Esophagus mucosa (tissue), 1 donor: Measurements from ENCODE around the gene SDK1. TPM values are rescaled to one million over a fixed set of nuclear protein-coding genes. Genes with fewer than 3 reads are reported as not detected.
"Not testable (repeated sequence)": the region's sequence is repeated elsewhere in the genome, so short reads cannot be mapped to it uniquely, and the experiment has no call there.

Source experiments
- ATAC-seq: fragments of 200-7000 bp; cut with Tn5 transposase; one replicate; pipeline ENCODE4 v1.9.1; 2020
- total RNA-seq: library from RNA; stranded (reverse); gene quantifications from one replicate; pipeline ENCODE4 v1.2.4, GENCODE V29; 2023
- donor health status: DM: yes; HTN: yes; CAD: no.

The SDK1 gene
- total RNA-seq, 1 donor from 2014 or later: 1.0 TPM

DNA sequence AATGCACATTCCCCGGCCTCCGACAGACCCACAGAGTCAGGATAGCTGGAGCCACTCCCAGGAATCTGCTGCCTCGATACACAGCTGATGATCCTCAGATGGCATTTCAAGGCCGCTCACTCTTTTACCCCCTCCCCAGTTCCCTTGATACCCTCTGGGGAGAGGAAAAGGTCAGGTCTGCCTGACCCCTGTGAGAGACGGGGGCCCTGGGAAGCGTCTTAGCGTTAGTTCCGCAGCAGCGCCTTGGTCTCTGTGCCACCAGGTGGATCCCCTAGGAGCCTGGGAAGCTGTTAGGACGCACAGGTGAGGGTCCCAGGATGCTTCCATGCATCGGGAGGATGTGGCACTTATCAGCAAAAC, 960.5 kb downstream of the SDK1 start:
- no peak for ATAC-seq

- ATAC-seq: not testable (repeated sequence)
Measured at GRCh38 chr7:4264206-4264605, 963.2 kb downstream of the SDK1 start.

DNA sequence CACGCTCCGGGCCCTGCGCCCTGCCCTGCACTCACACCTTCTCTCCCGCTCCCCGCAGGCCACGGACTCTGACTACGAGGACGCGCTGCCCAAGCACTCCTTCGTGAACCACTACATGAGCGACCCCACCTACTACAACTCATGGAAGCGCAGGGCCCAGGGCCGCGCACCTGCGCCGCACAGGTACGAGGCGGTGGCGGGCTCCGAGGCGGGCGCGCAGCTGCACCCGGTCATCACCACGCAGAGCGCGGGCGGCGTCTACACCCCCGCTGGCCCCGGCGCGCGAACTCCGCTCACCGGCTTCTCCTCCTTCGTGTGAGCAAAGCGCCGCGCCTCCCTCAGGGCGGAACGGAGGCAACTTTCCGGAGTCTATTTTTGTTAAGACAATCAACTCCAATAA, 964.0 kb downstream of the SDK1 start:
- no peak for ATAC-seq

DNA sequence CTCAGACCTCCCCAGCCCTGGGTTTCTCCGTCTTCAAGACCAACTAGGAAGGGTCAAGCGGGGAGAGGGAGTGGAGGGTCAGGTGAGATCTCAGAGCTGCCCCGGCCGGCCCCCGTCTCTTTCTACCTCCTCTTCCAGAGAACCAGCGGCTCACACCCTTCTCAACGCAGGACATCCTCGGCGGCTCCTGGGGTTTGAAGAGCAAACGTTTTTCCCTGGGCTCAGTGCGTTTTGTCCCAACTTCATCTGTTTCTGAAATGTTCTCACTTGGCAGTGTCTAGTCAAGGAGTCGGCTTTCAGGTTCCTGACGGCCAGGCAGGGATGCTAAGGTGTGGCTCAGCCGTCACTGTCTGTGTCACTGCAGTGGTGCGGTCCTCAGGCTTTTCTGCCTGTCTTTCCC, 964.6 kb downstream of the SDK1 start:
- ATAC-seq: no peak

GRCh38 chr7:4266270-4267040, 965.4 kb downstream of the SDK1 start:
- ATAC-seq: no peak

GRCh38 chr7:4267341-4268039, 966.4 kb downstream of the SDK1 start:
- ATAC-seq: no peak

GRCh38 chr7:4268040-4268965, 967.3 kb downstream of the SDK1 start:
- ATAC-seq: no peak

DNA sequence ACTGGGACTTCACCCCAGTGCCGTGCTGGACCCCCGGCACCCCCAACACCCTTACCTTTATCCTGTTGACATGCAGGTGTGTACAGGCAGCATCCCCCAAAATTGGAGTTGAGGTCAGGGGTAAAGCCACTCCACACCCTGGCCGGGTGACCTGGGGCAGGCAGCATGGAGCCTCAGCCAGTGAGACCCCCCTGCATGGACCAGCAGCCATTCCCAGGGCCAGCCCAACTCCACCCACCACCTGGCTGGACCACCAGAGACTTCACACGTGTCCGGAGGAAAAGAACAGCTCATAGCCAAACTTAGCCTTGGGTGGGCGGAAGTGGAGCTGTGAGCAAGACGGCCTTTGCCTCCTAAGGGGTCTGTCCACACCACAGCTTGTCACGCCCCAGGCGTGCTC, 968.0 kb downstream of the SDK1 start:
- ATAC-seq: no peak

DNA sequence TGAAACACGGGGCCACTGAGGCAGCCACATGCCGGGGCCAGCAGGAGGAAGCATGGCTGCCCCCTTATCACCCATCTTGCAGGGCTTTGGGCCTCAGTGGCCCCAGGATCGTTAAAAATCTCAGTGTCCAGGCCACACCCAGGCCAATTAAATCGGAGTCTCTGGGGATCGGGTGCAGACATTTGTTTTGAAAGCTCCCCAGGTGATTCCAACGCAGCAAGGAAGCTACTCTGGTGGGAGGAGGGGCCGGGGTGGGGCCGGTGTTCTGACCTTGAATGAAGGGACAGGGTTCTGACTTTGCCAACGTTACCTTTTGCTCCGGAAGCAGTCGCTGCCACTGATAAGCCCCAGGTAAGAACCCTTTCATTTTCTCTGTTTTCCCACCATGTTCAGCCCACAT, 968.7 kb downstream of the SDK1 start:
- no peak for ATAC-seq

GRCh38 chr7:4270268-4270667, 969.2 kb downstream of the SDK1 start:
- ATAC-seq: no peak

DNA sequence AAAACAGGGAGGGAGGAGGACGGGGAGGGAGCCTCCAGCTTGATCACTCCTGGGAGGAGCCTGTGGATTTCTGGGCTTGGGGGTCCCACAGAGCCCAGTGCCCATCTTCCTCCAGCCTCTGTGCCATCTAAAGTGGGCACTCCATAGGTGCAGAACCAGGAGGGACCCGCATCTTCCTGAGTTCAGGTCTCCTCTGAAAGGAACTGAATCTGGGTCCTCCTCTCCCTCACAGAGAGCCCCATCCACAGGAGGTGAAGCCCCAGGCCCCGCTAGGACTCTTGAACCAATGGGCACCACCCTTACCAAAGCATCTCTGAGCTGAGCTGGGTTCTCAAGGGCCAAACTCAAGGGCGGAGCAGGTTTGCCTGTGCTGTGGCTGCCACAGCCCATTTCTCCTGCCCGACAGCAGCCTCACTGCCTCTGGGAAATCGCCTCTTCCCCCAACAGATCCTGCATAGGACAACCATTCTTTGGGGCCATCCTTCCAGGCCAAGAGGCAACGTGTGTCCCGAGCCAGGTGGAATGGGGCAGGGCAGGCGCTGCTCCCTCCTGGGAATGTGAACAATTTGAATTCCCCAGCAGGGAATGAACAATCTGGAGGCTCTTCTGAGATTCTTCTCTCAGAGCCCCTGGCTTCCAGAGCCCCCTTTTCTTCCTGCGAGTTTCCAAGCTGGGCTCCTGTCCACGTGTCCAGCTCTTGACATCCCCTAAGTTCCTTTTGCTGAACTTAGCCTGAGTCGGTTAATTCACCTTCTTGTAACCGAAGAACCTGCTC, 970.1 kb downstream of the SDK1 start:
- no peak for ATAC-seq

DNA sequence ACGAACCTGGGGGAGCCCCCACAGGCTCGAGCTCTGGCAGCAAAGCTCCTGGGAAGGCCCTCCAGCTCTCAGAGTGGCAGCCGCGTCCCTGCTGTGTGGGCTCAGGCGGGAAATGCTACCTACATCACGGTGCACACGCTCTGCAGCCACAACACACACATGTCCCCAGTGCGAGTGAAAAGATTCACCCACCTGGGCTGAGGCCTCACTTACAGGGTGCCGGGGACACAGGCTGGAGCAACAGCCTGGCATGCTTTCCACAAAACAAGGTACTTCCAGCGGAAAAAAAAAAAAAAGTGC, 970.6 kb downstream of the SDK1 start:
- no peak for ATAC-seq

GRCh38 chr7:4272141-4272540, 971.1 kb downstream of the SDK1 start:
- no peak for ATAC-seq

DNA sequence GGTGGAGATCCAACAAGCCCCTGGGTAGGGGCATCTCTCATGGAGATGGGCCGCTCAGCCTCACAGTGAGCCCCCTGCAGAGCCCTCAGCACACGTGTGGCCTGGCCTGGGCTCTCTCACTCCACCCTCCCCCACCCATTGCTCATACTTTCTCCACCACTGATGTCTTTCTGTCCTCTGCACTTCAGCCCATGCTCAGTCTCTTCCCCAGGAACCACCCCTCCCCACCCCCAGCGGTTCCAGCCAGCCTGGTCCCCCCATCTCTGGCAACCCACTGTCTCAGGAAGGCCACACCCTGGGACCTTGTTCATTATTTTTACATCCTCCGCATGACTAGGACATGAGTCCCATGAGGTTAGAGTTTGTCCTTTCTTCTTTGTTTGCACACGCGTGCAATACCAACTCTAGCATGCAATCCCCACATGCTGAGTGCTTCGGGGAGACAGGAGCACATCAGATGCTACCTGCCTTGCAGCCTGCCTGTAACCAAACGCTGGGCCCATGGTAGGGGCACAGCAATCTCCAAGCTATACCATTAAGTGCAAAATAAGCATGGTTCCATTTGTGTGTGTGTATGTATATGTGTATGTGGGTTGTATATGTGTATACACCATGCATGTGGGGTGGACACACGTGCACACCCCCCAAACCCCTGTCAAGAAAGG, 972.6 kb downstream of the SDK1 start:
- ATAC-seq: no peak

DNA sequence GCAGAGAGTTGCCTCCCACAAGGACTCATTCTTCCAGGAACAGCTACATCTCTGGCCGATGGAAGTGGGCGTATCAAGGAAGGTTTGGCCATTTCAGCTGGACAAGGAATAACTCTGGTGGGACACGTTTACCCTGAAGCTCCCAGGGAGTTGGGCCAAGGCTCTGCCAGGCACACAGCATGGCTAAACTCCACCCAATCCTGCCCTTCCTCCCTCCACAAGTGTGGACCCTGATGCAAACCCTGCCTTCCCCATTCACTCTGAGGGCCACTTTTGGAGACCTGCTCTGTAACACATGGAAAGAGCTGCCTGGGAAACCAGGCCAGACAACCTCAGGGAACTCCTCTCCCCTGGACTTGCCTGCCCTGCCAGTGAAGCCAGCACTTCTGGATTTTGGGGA, 973.2 kb downstream of the SDK1 start:
- ATAC-seq: no peak

GRCh38 chr7:4277936-4278335, 976.9 kb downstream of the SDK1 start:
- no peak for ATAC-seq

- no peak for ATAC-seq
Measured at GRCh38 chr7:4279216-4279615, 978.2 kb downstream of the SDK1 start.

GRCh38 chr7:4281231-4281993, 980.4 kb downstream of the SDK1 start:
- no peak for ATAC-seq

- ATAC-seq: peak; percentile 74
Measured at GRCh38 chr7:4282434-4283223, 981.6 kb downstream of the SDK1 start.

DNA sequence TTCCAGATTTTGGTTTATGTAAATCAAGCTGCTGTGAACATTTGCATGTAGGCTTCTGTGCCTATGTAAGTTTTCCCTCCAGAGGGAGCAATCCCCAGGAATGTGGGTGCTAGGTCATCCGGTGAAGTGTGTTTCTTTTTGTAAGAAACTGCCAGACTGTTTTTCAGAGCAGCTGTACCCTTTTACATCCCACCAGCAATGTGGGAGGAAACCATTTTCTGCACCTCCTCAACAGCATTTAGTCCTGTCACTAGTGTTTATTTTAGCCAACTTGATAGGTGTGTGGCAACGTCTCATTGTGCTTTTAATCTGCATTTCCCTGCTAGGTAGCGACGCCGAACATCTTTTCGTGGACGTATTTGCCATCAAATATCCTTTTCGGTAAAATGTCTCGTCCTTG, 985.3 kb downstream of the SDK1 start:
- no peak for ATAC-seq
